ENCODE results near the gene FBXW8. TPM values are rescaled to one million over a fixed set of nuclear protein-coding genes. Genes with fewer than 3 reads are reported as not detected.

Gene FBXW8
- total RNA-seq, 2 experiments from 2014 or later: 7.0 to 8.5 TPM

- H3K9me3 Mint-ChIP-seq: peaks cover 3% of the 10 kb centered on the region
- no peaks in the 10 kb centered on the region for H3K27me3 Mint-ChIP-seq
- H3K27ac Mint-ChIP-seq: no peak overlapping the region
- POLR2A ChIA-PET: interaction anchor here (0.7 to 1.5 kb wide), 2 partner anchors 12 to 18 kb away, joined by 3 read pairs; partner anchors contain the start of genes FBXW8 and HRK
- ATAC-seq: no peak
- CTCF ChIA-PET: interaction anchor here (0.7 kb wide), 1 partner anchor 12 kb away, joined by 3 read pairs; no protein-coding TSS in a partner anchor
- no peak overlapping the region for H3K4me3 Mint-ChIP-seq
- no peaks in the 10 kb centered on the region for H3K36me3 Mint-ChIP-seq (ENCODE audit: low read depth)
- no peak for DNase-seq
- H3K4me1 Mint-ChIP-seq (ENCODE audit: low read depth): no peaks in the 10 kb centered on the region
- intact Hi-C loops (cut with micrococcal nuclease): no loop called here
- TF ChIP-seq CTCF (IDR thresholded peaks at IDR 0.05): no peak
These were observed 18.2 kb upstream of the FBXW8 start for GRCh38 chr12:116892349-116893140.

- H3K4me3 Mint-ChIP-seq: no peak overlapping the region
- peaks cover 2% of the 10 kb centered on the region for H3K27me3 Mint-ChIP-seq
- H3K9me3 Mint-ChIP-seq: peaks cover 3% of the 10 kb centered on the region
- DNase-seq: no peak
- no peaks in the 10 kb centered on the region for H3K36me3 Mint-ChIP-seq (ENCODE audit: low read depth)
- CTCF ChIA-PET: no interaction called here
- ATAC-seq: no peak
- POLR2A ChIA-PET: no interaction called here
- no peak overlapping the region for H3K27ac Mint-ChIP-seq
- TF ChIP-seq CTCF (IDR thresholded peaks at IDR 0.05): no peak
- H3K4me1 Mint-ChIP-seq (ENCODE audit: low read depth): no peaks in the 10 kb centered on the region
- intact Hi-C loops (cut with micrococcal nuclease): no loop called here
These were observed 15.8 kb upstream of the FBXW8 start for GRCh38 chr12:116894913-116895312.

- H3K9me3 Mint-ChIP-seq: no peaks in the 10 kb centered on the region
- DNase-seq (no peak), ATAC-seq (no peak)
- POLR2A ChIA-PET: no interaction called here
- no peaks in the 10 kb centered on the region for H3K36me3 Mint-ChIP-seq (ENCODE audit: low read depth)
- TF ChIP-seq CTCF (IDR thresholded peaks at IDR 0.05): no peak
- intact Hi-C loops (cut with micrococcal nuclease): no loop called here
- H3K4me3 Mint-ChIP-seq: no peak overlapping the region
- no peaks in the 10 kb centered on the region for H3K4me1 Mint-ChIP-seq (ENCODE audit: low read depth)
- no peak overlapping the region for H3K27ac Mint-ChIP-seq
- H3K27me3 Mint-ChIP-seq: peaks cover 2% of the 10 kb centered on the region
- CTCF ChIA-PET: interaction anchor here (0.9 kb wide), 1 partner anchor 14 kb away, joined by 3 read pairs; no protein-coding TSS in a partner anchor
These were observed 14.3 kb upstream of the FBXW8 start for GRCh38 chr12:116896411-116896924.

- intact Hi-C loops (cut with micrococcal nuclease): no loop called here
- TF ChIP-seq CTCF (IDR thresholded peaks at IDR 0.05): no peak
- Mint-ChIP-seq H3K36me3 (ENCODE audit: low read depth) (no peaks in the 10 kb centered on the region), H3K4me1 (ENCODE audit: low read depth) (no peaks in the 10 kb centered on the region), H3K27me3 (peaks cover 3% of the 10 kb centered on the region), H3K4me3 (no peak overlapping the region), H3K27ac (no peak overlapping the region), H3K9me3 (no peaks in the 10 kb centered on the region)
- DNase-seq (no peak), ATAC-seq (no peak)
- CTCF ChIA-PET: interaction anchor here (0.9 to 1.2 kb wide), 3 partner anchors 11 to 34 kb away, joined by 3 to 4 read pairs (median 3); no protein-coding TSS in a partner anchor
- POLR2A ChIA-PET: no interaction called here
These were observed 13.3 kb upstream of the FBXW8 start for GRCh38 chr12:116897476-116897875.

GRCh38 chr12:116898669-116899068, 12.1 kb upstream of the FBXW8 start:
- DNase-seq: no peak
- CTCF ChIA-PET: no interaction called here
- intact Hi-C loops (cut with micrococcal nuclease): no loop called here
- Mint-ChIP-seq H3K27me3 (peaks cover 3% of the 10 kb centered on the region), H3K9me3 (no peaks in the 10 kb centered on the region), H3K4me1 (ENCODE audit: low read depth) (no peaks in the 10 kb centered on the region), H3K36me3 (ENCODE audit: low read depth) (no peaks in the 10 kb centered on the region), H3K27ac (no peak overlapping the region), H3K4me3 (no peak overlapping the region)
- no peak for TF ChIP-seq CTCF (IDR thresholded peaks at IDR 0.05)
- POLR2A ChIA-PET: interaction anchor here (0.6 kb wide), 1 partner anchor 175 kb away, joined by 4 read pairs; no protein-coding TSS in a partner anchor
- no peak for ATAC-seq
